Thyroid gland (tissue), 4 donors: ENCODE measurements around the gene SMIM10L2A. TPM values are rescaled to one million over a fixed set of nuclear protein-coding genes. Genes with fewer than 3 reads are reported as not detected.

Source experiments
- small RNA-seq: library from RNA; depleted of rRNA; stranded (forward); fragments of <200 nt; gene quantifications from one replicate; pipeline ENCODE3, GENCODE V24; 2016
- total RNA-seq, 4 donors: library from RNA; depleted of rRNA; stranded (reverse); fragments of >200 nt; gene quantifications; one replicate each; pipeline ENCODE4 v1.2.3, GENCODE V29; 2016

Gene SMIM10L2A
- total RNA-seq, 4 donors from 2014 or later = 3.6 to 6.7 (median 4.8) TPM

Small RNA genes within 50 kb of the gene (small RNA-seq; reads per million reads assigned to genes)
- not detected for gene RNA5SP515

Other genes with a start within 250 kb of the SMIM10L2A start
- gene ETDA, start 169.9 kb upstream of the SMIM10L2A start, total RNA-seq = not detected
- gene ETDC, start 112.5 kb upstream of the SMIM10L2A start, total RNA-seq = not detected
- gene ZNF75D, start 77.8 kb upstream of the SMIM10L2A start, total RNA-seq = 10 to 100 TPM; 16.2 to 19.7 (median 17.1) TPM
- gene ZNF449, start 77.1 kb upstream of the SMIM10L2A start, total RNA-seq = 10 to 100 TPM; 13.6 to 22.7 (median 17.3) TPM
- 10 to 100 TPM in 1 of 4 donors, 1 to 10 TPM in 3; 4.9 to 11.0 (median 7.7) TPM for gene INTS6L, start 98.7 kb downstream of the SMIM10L2A start, total RNA-seq